HG03565 (cell line): ENCODE measurements around the gene ARHGAP18.

ENCODE experiments used
- ATAC-seq: cut with Tn5 transposase; IDR thresholded peaks from one replicate; pipeline ENCODE4 v1.9.1; 2021; ENCODE audit warnings: mild to moderate bottlenecking, moderate library complexity; ENCODE audit not compliant: unreplicated experiment

The ARHGAP18 gene

DNA sequence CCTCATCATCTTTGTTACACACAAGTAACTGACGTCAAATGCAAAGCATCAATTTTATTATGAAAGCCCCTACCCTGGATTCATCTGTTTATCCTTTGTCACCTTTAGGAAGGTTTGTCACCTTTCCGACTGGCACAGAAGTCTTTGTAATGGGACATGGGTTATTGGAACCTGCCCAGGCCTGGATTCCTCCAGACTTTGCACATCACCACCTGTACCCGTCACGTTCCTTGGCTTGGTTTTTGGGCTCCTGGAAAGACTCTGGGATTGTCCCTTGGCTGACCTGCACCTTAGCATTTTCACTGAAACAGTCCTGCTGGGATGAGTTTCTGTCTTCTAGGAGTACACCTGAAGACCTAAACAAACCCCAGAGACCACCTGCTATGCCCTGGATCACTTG, 15.4 kb upstream of the ARHGAP18 start:
- ATAC-seq: no peak

DNA sequence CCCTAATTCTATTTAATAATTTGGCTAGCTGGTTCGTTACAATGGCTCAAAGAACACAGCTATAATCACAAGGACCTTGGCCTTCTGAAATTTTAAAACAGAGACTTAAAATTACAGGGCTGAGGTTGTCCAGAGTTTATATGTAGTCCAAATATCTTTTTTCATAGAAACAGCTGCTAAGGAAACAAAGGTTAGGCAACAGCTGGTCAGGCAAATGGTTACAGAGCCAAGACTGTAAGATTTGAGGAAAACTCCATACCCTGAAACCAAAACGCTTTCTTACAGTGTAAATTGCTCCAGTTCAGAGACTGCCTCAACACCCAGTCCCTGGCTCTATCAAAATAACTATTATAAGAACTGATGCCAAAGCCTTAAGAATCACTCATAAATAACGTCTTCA, 9.7 kb upstream of the ARHGAP18 start:
- ATAC-seq: no peak

DNA sequence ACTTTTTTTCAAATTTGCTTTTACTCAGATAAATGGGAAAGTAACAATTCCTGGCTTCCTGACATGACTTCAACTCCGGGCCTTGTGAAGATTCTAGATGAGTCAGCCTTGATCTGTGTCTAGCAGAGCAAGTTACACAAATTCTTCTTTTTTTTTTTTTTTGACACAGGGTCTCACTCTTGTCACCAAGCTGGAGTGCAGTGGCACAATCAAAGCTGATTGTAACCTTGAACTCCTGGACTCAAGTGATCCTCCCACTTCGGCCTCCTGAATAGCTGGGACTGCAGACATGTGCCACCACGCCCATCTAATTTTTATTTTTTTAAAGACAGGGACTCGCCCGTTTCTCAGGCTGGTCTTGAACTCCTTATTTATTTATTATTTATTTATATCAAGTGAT, 7.3 kb upstream of the ARHGAP18 start:
- ATAC-seq: no peak

DNA sequence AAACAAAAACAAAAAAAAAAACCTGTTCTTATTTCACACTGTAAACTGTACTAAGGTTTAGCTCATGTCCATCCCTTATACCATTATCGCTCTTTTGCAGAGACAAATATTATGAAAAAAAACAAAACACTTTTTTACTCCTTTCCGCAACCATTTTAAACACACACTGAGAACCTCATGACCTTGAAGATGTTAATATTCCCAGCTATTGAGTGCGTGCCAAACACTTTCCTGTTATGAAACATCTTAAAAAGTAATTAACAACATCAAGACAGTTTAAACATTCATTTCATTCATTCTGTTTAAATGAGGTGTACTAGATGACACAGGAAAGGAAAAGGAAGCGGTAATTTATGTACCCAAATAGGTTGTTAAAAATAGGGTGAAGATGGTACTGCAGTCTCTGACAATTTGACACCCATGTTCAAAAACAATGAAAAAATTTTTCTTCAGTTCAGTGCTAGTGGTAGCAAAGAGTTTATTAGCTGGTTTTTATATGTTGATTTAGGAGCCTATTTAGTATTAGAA, 3.9 kb upstream of the ARHGAP18 start:
- ATAC-seq: no peak

DNA sequence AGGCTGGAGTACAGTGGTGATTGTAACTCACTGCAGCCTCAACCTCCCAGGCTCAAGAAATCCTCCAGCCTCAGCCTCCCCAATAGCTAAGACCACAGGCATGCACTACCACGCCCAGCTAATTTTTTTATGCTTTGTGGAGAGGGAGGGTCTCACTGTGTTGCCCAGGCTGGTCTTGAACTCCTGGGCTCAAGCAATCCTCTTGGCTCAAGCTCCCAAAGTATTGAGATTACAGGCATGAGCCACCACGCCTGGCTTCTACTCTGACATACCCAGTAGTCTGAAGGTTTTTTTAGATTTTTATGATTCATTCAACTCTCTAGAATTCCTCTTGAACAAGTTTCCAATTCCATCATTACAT, 1.3 kb upstream of the ARHGAP18 start:
- no peak for ATAC-seq

DNA sequence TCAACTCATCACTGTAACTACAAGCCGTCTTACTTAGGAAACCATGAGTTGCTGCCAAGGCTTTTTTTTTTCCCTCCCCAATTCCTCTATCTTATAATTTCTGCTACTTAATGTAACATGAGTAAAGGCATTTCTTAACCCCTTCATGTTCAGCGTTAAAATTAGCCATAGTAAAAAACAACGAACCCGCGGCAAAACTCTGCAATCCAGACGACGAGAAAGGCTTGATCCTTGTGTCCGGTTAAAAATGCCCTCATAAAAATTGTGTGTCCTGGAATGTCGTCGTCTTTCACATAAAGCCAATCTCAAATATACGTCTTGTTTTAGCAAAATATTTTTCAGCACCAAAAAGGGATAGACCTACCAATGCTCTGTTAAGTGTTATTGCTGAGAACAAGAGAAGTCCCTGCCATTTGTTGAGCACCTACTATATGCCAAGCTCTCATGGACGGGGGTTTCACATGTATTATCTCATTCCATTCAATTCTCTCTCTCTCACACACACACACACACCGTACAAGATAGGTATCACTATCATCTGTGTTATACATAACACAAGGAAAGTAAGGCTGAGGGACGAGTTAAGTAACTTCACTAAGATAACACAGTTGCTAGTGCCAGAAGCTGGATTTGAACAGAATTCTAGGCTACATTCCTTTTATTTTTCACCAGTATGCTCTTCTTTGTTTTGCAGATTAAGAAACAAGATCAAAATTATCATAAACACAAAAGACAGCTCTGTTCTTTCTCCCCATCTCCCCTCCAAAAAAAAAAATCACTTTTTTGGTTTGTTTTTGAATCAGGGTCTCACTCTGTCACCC, 683 bp upstream of the ARHGAP18 start:
- ATAC-seq: no peak

DNA sequence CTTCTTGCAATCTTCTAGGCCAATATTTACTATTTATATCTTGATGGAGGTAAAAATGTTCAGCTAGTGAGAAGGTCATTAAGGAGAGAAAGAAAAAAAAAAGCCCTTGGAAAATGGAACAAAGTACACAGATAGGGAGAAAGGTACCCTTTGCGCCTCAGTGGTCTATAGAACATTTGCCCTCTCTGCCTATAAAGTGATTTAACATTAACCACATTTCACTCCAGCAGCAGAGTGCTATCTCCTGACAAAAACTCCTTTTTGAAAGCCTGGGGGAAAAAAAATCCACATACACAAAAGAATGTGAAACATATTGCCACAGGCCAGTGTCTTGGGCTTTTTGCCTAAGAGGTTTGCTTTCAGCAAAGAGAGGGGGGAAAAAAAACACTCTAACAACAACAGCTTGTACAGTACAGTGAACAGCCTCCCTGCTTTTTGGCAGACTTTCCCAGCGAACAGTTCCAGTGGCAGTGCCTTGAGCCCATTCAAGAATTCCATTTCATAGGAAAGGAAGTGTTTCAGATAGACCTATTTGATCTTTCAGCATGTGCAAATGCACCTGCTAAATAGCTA, 695 bp downstream of the ARHGAP18 start:
- ATAC-seq: peak; percentile 9

DNA sequence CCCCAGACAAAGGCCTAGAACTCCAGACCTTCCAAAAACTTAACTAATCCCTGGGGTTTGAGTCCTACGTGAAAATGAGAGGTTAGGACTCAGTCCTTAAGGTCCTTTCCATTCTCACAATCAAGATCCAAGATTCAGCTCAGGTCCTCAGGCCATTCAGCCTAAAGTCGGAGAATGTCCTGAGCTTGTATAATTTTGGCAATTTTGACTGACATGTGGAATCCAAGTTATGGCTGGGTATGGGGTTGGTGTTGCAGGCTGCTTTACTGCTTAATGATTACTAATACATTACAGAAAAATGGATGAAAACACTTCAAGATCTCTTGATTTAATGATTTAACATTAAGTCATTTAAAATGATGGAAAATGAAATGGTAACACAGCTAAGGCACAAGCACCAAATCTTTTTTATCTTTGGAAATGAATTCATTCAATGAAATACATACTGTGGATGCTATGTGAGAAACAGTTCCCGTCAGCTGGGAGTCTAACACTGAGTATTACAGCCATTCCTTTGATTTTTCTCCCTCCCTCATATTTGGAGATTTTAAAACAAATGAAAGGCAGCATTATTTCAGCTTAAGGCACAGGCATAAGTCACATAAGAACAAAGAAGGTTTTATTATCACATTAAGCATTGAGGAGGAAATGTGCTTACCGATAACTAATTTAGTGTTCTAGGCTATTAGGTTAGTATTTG, 1.3 kb downstream of the ARHGAP18 start:
- ATAC-seq: no peak

DNA sequence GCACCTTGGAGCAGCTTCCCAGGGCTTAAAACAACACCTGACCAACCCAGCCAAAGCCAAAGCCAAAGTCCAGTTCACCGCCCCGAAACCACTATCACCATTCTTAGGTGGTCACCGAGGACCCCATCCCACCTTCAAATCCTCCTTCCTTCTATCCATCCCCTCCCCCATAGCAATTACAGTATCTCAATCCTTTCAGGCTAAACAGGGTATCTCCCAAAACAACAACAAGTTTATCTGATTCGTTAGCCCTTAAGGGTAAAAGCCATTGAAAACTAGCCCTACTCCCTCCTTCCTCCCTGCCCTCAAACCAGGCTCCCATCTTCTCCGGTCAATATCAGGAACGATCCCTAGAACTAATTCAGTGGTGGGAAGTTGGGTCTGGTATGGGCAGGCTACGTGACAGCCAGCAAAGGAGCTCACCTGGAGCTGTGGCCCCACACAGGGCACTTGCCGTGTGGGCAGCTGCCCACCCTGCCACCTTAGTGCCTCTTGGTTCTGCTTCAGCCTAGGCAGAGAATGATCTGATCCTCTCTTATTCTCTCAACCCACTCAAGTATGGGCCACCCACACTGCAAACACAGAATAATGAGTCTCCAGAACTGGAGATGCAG, 2.0 kb downstream of the ARHGAP18 start:
- ATAC-seq: no peak

DNA sequence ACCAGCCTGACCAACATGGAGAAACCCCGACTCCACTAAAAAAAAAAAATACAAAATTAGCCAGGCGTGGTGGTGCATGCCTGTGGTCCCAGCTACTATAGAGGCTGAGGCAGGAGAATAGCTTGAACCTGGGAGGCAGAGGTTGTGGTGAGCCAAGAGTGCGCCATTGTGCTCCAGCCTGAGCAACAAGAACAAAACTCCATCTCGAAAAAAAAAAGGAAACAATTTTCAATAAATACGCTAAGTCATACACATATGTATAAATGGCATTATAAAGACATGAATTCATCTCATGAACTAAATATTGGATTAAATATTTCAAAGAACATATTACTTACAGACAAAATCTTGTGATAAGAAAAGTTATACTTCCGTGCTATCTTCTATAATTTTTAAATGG, 2.9 kb downstream of the ARHGAP18 start:
- ATAC-seq: no peak

DNA sequence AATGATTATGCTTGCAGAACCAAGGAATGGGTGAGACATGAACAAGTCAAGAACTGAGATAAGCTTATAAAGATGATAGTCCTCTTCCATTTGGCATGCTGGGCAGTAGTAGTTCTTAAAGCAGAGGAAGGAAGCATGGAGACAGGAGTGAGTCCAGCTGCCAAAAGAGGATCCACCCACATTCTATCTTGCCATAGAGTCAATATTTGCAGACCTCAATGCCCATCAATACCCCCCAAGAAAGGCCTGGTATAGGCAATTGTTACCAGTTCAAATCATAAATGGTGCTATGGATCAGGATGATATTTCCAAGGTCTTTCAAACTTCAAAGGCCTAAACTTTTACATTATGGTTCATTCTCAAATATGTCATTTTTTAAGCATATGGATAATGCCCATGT, 4.8 kb downstream of the ARHGAP18 start:
- ATAC-seq: no peak

DNA sequence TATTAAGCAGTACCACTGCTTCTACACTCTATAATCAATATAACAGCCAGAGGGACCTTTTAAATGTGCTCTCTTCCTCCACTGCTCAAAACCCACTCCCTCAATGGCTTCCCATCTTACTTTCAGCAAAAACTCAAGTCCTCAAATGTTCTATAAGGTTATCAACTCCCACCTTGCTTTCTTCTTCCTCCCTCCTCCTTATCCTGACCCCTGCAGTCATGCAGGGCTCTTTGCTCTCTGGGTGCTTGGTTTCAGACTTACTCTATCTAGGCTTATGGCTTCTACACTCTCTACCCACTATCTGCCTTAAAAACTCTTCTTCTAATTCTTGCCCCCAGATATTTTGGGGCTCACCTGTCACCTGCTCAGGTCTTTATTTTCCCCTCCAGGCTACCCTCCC, 5.3 kb downstream of the ARHGAP18 start:
- no peak for ATAC-seq

DNA sequence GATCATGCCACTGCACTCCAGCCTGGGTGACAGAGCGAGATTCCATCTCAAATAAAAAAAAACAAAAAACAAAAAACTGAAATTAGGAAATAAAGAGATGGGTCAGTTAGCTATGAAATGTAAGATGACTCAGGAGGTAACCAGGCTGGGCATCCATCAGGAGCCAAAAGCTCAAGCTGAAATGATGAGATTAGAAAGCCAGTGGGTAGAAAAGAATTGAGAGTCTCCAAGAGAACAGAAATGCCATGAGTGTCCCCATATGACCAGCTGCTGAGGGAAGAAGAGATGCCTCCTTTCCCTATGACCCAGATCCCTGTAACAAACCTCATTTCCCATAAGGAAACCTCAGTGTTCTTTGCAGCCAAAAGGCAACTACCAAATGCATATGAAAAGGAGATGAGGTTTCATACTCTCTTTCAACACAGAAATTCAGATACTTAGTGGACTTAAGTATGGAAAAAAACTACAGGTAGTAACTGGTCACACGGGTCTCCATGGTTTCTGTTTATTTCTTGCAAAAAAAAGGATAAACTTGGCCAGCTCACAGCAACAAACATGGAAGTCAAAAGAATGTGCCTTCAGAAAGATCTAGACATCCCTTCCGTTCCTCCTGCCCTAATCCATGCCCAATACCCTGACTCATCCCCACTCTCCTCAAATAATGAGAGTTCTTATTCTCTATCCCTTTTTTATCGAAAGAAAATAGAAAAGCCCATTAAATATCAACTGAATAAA, 8.1 kb downstream of the ARHGAP18 start:
- no peak for ATAC-seq

DNA sequence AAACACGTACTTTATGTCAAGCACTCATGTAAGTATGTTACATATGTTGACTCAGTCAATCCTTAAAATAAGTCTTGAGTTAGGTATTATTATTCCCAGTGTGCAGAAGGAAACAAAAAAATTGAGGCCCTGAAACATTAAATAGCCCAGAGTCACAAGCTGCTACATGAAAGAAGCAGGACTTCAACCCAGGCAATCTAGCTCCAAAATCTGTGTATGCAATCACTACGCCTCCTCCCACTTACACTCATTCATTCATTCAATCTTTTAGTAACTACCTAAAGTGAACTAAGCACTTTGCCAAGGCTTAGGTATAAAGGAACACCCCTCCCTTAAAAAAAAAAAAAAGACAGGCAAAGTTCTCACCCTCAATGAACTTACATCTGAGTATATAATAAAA, 9.3 kb downstream of the ARHGAP18 start:
- ATAC-seq: no peak

DNA sequence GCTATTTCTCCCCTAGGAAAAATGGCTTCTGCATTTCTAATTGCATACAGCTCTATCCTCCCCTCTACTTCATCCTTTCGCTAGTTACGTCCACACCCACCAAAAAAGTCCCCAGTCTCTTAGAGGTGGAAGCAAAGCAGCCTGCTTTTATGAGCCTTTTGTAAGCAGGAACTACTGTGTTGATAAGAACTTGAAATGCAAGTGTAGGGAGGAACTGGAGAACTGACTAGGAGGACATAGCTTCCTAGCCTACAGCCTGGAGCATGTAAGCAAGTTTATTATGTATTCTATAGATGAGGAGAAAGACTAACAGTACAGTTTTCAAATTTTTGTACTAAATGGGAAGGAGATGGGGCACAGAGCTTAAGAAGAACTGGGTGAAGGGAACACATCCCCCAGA, 10.3 kb downstream of the ARHGAP18 start:
- no peak for ATAC-seq

DNA sequence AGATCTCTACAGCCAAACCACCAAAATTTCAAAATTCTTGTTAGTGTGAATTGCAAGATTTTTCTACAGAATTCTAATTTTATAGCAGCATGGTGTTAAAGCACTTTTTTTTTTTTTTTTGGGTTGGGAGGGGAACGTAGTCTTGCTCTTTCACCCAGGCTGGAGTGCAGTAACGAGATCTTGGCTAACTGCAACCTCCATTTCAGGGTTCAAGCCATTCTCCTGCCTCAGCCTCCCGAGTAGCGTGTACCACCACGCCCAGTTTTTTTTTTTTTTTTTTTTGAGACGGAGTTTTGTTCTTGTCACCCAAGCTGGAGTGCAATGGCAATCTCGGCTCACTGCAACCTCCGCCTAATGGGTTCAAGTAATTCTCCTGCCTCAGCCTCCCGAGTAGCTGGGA, 11.5 kb downstream of the ARHGAP18 start:
- ATAC-seq: no peak

DNA sequence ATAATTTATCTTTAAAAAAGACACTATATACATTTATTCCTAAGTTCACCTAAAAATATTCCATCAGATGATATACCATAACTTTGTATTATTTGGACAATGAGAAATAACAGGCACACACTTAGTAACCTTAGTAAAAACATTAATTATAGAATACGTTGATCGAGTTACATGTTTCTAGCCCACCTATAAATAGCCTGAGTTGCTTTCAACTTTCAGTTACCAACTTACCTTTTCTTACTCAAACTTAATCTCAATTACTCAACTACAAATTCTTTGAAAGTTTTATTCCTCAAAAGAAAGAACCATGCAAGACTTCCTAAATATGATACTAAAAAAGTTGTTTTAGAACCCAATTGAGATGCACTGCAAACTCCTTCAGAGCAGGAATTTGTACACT, 12.2 kb downstream of the ARHGAP18 start:
- ATAC-seq: no peak

DNA sequence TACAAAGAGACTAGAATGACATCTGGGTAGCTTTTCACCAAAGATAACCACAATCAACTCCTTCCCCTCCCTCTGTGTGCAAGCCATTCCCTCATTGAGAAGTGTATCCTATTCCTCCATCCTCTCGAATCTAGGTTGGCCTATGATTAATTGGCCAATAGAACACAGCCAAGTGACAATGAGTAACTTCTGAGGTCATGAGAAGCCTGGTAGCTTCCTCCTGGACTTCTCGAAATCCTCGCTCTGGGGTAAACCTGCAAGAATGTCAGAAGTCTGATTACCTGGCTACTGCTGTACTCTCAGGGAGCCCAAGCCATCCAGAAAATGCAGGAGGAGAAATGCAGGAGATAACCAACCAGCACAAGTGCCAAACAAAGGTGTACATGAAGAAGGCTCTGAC, 13.1 kb downstream of the ARHGAP18 start:
- no peak for ATAC-seq

DNA sequence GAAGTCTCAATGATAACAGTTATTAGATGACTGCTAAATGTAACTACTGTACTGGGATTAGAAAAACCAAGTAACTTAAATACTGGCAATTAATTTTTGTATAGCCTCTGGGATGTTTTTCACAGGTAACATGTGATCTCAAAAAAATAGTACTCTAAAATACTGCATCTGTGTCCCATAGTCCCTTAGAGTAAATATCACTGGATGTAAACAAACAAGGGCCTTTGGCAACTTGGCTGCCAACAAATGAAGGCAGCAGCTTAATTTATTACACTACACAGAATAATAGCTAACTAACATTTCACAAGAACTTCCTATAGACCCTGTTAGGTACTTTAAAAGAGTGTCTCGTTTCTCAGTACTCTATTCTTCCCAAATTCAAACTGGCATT, 14.0 kb downstream of the ARHGAP18 start:
- ATAC-seq: no peak

DNA sequence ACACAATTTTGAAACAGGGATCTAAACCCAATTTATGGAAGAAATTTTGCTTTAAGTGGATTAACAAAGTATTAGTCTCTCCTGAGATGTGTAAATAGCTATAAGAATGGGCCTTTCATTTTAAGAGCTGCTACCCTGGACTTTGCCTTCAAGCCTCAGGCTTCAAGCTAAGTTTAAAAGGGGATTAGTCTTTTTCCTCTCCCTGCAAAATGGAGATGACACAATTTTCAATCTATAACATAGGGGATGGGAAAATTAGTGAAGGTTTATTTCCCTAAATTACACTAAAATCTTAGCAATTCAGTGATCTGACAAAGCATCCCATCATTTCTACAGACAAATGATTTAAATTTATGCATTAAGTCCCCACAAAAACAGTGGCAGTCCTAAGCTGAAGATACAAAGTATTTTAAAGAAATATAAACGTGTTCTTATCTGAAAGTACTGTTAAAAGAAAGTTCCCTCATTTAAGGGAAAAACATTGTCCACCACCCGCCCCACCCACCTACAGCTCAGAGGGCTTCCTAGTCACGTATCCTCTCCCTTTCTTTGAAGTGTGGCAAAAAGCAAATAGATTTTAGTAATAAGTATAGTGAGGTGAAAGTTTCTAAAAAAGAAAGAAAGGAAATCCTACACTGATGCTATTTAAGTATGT, 14.5 kb downstream of the ARHGAP18 start:
- peak; percentile 75 for ATAC-seq
